Astrocyte (in vitro differentiated cells and primary cell): ENCODE results near the gene BCKDHB.

ENCODE experiments used
- CTCF ChIP-seq: IDR thresholded peaks from 2 replicates; pipeline ENCODE4 v1.5.1; 2011; ENCODE audit warnings: low read depth, mild to moderate bottlenecking, inconsistent platforms, low read length, moderate library complexity; ENCODE audit not compliant: insufficient read depth
- EZH2 ChIP-seq: IDR thresholded peaks from 2 replicates; pipeline ENCODE4 v1.6.1; 2012; ENCODE audit warnings: mild to moderate bottlenecking, low read length, inconsistent platforms; ENCODE audit not compliant: insufficient read depth

GRCh38 chr6:80088637-80089036, 17.8 kb upstream of the BCKDHB start:
- TF ChIP-seq CTCF (no peak), EZH2 (no peak)
